NOMO-1 treated with dmso at 0.1 percent for 144 hours (cell line): ENCODE data around the gene CEP104.
"Not testable (repeated sequence)": the region's sequence is repeated elsewhere in the genome, so short reads cannot be mapped to it uniquely, and the experiment has no call there.

Experiments used
- DNase-seq: peaks from one replicate; lab custom pipeline; 2025; ENCODE audit not compliant: unreplicated experiment; lab: John Stamatoyannopoulos, UW

CEP104 gene

DNA sequence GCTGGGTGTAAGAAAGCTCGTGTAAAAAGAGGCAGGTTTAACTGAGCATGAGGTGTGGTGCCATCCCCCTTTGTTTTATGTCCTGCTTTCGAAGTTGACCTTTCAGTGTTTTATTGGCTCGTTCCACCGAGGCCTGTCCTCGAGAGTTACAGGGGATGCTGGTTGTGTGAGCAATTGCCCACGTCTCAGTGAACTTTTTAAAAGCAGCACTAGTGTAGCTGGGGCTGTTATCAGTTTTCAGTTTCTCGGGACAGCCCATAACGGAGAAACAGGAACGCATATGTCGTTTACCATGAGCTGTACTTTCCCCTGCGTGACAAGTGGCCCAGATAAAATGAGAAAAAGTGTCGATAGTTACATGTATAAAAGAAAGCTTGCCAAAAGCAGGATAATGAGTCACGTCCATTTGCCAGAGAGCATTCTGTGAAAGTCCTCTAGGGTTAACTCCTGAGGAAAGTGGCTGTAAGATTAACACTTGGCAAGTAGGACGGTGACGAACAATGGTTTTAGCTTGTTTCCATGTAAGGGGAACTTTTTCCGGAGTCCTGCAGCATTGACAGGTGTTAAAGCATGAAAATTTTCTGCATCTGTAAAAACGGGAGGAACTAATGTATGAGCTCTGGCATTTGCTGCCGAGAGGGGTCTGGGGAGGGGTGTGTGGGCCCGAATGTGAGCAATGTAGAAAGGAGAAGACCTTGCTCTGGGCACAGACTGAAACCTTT is 52.9 kb downstream of the CEP104 start:
- no peak for DNase-seq

DNA sequence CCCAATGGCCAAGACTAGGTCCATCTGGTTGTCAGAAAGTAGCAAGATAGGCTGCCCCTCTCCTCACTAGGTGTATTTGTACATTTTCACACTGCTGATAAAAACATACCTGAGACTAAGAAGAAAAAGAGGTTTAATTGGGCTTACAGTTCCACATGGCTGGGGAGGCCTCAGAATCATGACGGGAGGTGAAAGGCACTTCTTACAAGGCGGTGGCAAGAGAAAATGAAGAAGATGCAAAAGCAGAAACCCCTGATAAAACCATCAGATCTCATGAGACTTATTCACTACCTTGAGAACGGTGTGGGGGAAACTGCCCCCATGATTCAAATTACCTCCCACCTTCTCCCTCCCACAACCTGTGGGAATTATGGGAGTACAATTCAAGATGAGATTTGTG is 56.2 kb downstream of the CEP104 start:
- DNase-seq: not testable (repeated sequence)

DNA sequence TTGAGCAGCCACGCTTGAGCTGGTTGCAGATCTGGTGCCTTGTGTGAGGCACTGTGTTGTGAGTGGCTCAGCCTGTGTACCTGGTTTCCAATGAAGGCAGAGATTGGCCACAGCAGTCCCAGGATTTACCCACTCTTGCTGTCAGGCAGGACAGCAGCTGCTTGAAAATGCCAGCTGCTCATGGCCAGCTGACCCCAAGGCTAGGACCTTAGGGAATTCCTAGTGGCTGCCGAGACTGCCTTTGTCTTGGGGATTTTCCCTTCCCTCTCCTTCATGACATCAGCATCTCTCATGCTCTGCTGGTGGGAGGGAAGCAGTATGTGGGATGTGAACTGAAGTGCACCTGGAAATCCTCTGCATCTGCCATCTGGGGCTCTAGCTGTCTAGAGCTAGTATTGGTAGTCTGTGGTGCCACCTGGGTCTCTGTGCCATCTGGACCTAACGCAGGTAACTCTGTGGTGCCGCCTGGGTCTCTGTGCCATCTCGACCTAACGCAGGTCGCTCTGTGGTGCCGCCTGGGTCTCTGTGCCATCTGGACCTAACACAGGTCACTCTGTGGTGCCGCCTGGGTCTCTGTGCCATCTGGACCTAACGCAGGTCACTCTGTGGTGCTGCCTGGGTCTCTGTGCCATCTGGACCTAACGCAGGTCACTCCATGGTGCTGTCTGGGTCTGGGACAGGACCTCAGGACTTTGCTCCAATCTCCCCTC is 56.9 kb downstream of the CEP104 start:
- DNase-seq: no peak

DNA sequence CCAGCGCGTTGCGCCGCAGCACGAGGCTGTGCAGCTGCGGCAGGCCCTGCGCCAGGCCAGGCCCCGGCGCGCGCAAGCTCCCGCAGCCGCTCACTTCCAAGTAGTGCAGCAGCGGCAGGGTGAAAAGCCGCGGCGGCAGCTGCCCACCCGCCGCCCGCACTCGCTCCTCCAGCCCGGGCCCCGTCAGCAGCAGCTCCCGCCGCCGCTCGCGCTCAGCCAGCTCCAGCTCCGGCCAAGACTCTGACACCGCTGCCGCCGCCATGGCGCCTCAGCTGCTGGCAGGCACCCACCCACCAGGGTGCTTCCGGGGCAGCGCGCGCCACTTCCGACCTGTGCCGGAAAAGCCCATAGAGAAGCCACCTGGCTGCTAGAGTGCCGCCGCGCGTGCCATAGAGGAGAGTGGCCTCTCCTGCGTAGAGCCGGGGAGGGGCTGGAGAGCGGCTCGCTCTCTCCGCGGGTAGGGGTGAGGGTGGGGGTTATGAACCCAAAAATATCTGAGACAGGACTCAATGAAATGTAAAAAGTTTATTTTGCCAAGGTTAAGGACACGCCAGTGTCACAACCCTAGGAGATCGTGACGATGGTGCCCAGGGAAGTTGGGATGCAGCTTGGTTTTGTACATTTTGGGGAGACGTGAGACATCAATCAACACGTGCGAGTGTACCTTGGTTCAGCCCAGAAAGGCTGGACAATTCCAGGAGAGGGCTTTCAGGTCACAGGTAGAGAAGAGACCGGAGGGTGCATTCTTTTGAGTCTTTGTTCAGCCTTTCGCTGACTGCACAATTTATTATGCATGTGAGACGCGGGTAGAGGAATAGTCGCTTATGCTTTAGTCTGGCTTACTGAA is 60.6 kb downstream of the CEP104 start, which contains the start of gene LRRC47:
TSS of gene LRRC47 (minus strand) at position 284 of the 847 bp plus-strand sequence. CDS start at position 262, 22 bp downstream.
- DNase-seq: peak; percentile 85

DNA sequence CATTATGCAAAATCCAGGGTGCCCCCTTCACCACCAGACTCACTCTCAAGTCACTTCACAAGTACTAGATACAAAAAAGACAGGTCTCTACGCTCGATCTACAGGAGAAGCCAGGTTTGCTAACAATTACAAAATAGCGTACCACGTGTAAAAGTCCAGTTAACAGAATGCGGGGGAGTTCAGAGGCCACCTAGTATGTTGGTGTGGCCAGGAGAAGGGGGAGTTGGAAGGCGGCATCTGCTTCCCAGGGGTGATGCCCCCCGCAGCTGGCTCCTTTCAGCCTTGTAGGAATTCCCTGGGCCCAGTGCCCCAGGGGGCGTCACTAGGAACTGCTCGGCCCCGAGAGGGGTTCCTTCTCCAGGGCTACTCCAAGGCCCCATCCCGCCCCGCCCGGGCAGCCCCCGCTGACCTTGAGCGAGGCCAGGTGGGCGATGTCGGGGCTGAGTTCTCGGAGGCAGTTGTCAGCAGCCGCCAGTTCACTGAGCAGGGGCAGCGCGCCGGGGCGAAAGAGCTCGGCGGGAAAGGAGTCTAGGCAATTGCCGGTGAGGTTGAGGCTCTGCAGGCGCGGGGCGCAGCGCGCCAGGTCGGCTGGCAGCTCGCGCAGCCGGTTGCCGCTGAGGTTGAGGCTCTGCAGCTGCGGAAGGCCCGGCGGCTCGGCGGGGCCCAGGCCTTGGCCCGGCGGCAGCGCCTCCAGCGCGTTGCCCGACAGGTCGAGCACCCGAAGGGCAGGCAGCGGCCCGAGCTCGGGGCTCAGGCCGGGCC is 61.4 kb downstream of the CEP104 start:
- DNase-seq: no peak

DNA sequence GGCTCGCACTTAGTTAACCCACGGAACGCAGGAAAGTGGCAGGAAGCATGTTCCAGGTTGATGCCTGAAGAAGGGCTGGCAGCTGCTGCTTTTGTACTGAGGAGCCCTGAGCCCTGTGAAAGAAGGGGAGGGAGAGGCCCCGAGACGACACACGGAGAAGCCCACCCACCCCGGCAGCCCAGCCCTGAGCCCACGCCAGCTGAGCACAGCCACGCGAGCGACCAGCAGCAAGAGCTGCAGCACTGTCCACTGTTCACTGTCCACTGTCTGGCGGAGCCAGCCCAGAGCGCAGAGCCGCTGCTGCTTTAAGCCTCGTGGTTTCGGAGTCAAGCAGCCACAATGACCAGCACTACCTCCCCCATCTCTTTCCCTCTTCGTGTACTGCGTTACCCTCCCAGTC is 66.1 kb downstream of the CEP104 start:
- no peak for DNase-seq

DNA sequence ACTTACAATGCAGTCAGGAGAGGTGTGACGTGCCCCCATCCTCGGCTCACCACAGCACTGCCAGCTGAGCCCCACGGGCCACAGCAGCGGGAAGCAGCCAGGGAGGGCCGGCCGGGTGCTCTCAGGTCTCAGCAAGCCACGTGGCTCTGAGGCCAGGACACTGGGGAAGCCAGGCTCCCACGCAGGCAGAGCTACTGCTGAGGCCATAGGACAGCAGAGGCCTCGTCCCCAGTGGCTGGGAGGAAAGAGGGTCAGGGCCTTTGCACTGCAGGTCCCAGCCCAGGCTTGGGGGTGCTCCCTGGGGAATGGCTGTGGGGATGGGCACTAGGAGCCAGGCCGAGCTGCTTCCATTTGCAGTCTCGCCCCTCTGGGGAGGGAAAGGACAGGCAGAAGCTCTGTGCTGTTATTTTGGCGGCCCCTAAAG is 66.5 kb downstream of the CEP104 start:
- no peak for DNase-seq

DNA sequence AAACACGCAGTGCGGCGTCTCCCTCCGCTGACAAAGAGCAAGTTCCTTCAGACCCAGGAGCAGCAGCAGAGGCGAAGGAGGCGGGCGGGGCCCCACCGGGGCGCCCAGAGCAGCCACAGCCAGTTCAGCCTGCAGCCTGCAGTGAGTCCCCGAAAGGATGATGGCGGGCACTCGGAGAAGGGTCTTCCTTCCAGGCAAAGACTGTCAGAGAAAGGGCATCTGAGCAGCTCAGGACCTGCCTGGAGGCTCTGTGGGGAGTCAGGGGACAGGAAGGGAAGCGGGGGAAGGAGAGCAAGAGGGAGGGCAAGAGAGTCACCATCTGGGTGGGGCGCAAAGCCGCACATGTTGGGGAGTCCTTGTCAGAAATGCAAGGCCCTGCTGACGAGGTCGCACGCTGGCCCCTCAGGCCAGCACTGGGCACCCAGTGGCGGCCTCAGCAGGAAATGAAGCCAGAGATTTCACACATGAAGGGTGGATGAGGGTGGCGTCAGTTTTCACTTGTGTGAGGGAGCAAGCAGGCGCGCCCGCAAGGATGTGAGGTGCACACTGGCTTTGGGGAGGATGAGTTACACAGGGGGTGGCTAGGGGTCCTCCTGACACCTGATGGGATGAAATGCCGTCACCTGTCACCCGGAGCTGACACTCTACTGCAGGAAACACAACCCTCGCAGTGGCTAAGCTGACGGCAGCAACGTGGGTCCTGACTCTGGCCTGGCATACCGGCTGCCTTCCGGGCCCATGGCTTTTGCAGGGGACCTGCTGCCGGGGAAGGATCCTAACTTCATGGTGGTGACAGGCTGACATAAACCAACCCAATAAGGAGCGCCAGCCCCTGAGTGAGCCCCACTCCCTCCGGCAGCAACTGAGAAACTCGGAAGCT is 67.3 kb downstream of the CEP104 start:
- DNase-seq: no peak

DNA sequence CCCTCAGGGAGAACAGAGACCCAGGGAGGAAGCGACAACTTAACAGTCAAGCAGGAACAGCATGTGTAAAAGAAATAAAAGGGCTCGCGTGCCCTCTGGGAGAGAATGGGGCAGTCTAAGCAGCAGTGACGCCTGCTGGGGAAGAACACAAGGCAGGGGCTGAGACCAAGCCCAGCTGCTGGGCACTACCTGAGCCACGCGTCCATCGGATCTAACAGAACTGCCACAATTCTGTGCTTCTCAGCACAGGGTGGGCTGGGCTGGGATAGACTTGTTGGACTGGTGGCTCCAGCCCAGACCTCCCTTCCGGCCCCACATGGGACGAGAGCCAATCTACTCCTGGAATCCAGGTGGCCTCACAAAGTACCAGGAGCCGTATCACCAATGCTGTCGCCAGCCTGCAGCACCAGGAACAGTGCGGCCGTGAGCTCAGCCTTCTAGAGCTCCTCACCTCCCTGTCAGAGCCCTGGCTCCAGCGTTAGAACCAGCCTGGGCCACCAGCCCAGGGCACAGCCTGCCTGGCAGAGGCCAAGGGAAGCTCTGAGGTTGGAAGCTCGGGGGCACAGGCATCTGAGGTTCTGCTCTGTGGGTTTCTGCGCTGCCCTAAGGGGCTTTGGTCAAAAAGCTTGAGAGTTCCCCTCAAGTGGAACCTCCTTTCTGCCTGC is 68.1 kb downstream of the CEP104 start:
- DNase-seq: no peak

DNA sequence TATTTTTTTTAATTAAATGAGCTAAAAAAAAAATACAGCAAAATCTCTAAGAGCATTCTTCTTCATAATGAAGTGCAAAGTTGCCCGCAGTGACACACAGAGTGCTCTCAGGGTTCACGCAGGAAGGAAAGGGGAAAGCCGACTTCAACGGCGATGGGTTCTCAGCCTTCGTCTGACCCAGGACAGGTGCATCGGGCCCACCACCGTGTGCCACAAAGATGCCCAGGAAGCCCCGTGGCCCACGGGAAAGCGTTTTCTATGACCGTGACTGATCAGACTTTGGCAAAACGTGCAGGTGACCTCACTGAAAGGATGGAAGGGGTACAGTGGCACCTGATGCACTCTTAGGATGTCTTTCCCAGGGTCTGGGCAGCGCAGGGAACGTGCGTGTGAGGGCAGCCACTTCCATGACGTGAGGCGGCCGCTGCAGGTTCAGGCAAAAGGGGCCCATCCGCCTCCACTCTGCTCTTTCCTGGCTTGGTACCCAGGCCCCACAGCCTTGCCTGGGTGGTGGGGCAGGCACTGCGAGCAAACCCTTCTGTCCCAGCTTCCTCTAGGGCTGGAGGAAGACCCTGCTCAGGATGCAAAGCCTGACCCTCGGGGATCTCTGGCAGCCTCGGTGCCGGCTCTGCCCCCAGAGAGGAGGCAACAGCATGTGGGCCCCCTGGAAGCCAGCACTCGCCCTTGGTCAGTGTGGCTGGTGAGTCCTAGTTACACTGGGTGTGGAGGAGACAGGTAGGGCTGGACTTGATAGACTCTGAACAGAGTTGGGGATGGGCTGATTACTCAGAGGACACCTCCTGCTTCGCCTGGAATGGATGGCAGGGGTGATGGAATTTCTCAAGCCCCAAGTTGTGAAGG is 69.0 kb downstream of the CEP104 start:
- no peak for DNase-seq

DNA sequence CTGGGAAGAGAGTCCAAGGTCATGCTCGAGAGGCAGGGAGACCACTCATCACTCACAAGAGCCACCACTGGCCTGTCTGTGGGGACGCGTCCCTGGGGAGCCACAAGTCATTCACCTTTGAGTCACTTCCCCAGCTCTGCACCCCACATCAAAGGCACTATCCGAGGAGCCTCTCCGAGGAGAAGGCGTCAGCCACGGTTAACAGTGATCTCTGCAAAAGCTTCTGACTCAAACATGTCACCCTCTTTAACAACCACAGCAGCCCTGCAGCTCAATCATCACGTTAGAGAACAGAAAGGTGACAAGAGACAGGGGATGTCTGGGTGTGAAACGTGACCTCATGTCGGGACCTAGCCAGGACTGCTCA is 69.7 kb downstream of the CEP104 start:
- no peak for DNase-seq

DNA sequence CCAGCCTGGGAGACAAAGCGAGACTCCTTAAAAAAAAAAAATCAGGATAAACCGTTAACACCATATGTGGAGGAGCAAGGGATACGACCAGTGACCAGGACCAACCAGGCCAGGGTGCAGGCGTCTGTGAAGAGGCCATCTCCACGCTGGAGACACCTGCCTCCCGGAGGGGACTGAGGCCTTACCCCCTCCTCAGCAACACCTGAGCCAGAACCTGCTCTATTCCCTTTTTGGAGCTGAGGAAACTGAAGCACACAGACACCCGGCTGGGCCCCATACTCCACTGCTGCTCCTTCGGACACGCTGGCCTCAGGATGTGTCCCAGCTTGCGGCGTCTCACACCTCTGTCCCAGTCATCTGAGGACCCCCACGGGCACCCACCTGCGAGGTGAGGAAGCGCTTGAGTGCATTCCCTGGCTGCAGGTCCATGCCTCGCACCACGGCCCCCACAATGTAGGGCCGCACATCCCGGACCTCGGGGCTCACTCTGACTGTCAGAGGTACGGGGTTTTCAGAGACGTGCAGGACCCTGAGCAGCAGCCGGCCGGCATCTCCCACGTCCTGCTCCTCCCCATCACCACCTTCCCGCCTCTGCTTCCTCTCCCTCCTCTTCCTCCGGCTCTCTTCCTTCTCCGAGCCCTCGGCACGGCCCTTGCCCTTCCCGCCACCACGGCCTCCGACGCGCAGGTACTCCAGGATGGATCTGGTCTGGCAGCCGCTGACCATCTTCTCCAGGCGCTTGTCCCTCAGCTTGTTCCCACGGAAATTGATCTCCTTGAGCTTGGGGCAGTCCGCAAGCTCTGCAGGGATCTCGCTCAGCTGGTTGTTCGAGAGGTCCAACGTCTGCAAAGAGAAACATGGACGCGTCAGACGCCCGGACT is 70.3 kb downstream of the CEP104 start:
- DNase-seq: no peak

DNA sequence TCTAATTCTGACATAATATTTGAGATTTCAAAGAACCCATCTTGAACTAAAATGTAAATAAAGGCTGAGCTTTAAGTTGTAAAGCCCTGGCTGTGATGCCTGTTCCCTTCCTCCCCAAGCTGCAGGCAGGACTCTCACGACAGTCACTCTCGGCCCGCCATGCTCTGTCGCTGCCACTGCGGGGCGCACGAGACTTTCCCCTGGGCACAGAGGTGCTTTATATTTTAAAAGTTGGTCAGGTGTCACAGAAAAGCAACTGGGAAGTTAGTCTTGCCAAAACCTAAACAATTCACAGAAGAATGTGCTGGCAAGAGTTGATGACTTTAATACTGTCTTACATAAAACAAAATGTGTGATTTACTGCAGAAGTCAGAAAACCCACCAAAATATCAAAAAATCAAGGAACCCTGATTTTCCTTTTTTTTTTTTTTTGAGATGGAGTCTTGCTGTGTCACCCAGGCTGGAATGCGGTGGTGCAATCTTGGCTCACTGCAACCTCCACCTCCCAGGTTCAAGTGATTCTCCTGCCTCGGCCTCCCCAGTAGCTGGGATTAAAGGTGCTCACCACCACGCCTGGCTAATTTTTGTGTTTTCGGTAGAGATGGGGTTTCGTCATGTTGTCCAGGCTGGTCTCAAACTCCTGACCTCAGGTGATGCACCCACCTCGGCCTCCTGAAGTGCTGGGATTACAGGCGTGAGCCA is 71.4 kb downstream of the CEP104 start:
- no peak for DNase-seq

DNA sequence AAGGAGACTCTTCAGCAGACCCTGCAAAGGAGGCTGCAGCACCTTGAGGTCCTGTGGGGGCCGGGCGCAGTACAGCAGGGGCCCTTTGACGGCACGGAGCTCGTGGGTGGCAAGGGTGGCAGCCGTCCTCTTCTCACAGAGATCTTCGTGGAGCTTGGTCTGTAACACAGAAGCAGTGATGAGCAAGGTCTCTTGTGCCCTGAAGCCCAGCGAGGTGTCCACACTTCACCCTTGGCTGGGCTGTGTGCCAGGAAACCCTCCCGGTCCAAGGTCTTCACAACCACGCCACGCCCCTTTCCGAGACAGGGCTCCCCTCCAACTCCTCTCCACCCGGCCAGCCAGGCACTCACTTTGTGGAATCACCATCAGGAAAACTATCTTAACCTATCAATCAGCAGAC is 72.0 kb downstream of the CEP104 start:
- no peak for DNase-seq

DNA sequence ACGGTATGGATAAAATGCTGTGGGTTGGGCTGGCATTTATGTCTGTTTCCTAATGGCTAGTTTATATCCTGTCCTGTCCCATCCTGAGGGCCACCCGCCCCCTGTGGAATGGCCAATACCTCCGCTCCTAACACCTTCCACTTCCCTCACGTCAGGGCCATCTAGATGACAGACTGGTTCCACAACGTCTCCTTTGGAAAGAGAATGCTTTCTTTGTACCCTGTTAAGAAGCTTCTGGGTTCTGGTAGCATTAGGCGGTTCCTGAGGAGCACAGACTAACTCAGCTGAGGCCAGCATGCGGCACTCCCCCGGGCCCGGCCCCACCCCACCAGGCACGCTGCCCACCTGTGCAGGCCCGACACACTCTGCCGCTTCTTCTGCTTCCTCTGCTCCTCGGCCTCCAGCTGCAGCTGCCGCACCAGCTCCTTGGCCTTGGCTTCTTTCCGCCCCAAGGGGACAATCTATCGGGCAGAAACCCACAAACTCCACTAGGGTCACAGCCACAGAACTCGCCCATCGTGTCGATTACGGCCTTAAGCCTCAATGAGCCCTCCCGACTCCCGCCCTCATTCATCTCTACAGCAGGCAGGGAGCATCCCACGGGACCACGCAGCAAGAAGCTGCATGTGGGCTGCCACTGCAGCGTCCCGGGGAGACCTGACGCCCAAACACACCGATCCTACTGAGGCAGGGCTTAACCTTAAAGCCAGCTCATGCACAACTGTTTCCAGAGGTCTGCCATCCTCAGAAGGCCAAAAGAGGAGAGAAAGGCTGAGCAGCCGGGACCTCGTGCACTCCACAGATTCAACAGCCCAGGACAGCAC is 73.1 kb downstream of the CEP104 start:
- DNase-seq: no peak

DNA sequence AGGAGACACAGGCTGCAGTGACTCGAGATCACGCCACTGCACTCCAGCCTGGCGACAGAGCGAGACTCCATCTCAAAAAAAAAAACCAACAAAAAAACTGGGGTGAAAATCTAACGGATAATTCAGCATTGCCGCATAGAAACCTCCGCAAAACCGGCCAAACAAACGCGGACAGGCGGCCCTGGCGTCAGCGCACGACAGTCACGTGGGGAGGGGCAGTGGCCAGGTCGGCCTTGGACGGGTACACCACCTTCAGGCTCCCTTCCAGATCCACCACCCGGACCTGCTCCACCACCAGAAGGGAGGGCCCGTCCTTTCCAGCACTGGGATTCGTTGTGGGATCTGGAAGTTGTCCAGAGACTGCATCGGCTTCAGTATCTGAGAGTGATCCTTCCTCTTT is 76.1 kb downstream of the CEP104 start:
- no peak for DNase-seq
